ENCODE data around the gene ATG4B.

DNA sequence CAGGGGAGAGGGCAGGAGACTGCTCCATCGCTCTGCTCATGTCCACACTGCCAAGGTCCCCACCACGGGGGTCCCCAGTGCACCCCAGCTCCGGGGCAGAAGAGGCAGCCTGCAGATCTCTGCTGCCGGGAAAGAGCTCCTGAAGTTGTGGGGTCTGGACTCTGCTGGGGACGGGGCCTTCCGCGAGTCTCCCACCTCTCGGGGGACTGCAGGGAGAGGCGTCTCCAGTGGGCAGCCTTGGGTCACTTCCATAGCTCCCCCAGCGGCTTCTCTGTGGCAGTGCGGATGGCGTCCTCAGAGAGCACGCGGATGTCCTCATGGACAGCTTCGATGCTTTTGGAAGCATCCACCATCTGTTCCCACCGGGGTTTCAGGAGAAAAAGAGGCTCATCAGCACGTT is 38.4 kb downstream of the ATG4B start:
- TF ChIP-seq ZNF565 (CRISPR knock-in tag; conservative IDR thresholded peaks at IDR 0.05; ENCODE audit: low read depth) (no peak), PPARA (CRISPR knock-in tag; IDR thresholded peaks at IDR 0.05; ENCODE audit: borderline replicate concordance) (no peak), TOX (CRISPR knock-in tag; IDR thresholded peaks at IDR 0.05; ENCODE audit: borderline replicate concordance) (no peak), ZNF8 (CRISPR knock-in tag; IDR thresholded peaks at IDR 0.05) (no peak)

Measured in SK-N-SH treated with all-trans-retinoic acid at 6 μM for 48 hours (cell line).